Vagina (tissue), 2 donors: ENCODE results near the gene SLC38A9. TPM values are rescaled to one million over a fixed set of nuclear protein-coding genes. Genes with fewer than 3 reads are reported as not detected.

Experiments used
- DNase-seq, 2 donors: peaks; one replicate each; pipeline ENCODE4 v3.0.0-alpha.2; 2017; ENCODE audit errors: extremely low spot score in 2 of 2
- H3K27ac ChIP-seq: fragments of 200-600 bp; sonication (generic); one replicate; pipeline ENCODE4 v1.5.1; 2019
- H3K27me3 ChIP-seq: fragments of 200-600 bp; sonication (generic); one replicate; pipeline ENCODE4 v1.5.1; 2019
- H3K36me3 ChIP-seq, 2 donors: fragments of 200-600 bp; sonication (generic); one replicate each; pipeline ENCODE4 v1.5.1; 2017 to 2019
- H3K4me1 ChIP-seq: fragments of 200-600 bp; sonication (generic); one replicate; pipeline ENCODE4 v1.5.1; 2019
- H3K4me3 ChIP-seq, 2 donors: fragments of 200-600 bp; sonication (generic); 1 replicate in 1 of 2; 2 replicates in 1 of 2; pipeline ENCODE4 v1.5.1; 2016 to 2019
- H3K9me3 ChIP-seq: fragments of 200-600 bp; sonication (generic); one replicate; pipeline ENCODE4 v1.5.1; 2019
- CTCF ChIP-seq, 3 experiments: fragments of 450-650 bp in 2 of 3; fragments of 200-600 bp in 1 of 3; sonication (generic) in 1 of 3; IDR thresholded peaks; one replicate each; pipeline ENCODE4 v1.5.1; 2017 to 2019; ENCODE audit warnings: antibody characterized with exemption in 3 of 3, mild to moderate bottlenecking in 2 of 3, moderate library complexity in 2 of 3
- POLR2A ChIP-seq, 2 donors: fragments of 450-650 bp; IDR thresholded peaks; one replicate each; pipeline ENCODE4 v1.6.1; 2017; ENCODE audit warnings: antibody characterized with exemption in 2 of 2, mild to moderate bottlenecking in 2 of 2, moderate library complexity in 2 of 2
- POLR2AphosphoS5 ChIP-seq, 2 donors: sonication (generic); formaldehyde crosslinking; IDR thresholded peaks; one replicate each; pipeline ENCODE4 v1.9.0; 2017; ENCODE audit warnings: antibody characterized with exemption in 2 of 2, mild to moderate bottlenecking in 2 of 2, low read depth in 1 of 2; ENCODE audit not compliant: insufficient read depth in 1 of 2
- intact Hi-C: fragments of 100-400 bp; cut with DNase I; formaldehyde crosslinking; loops from one replicate; pipeline ENCODE4 v1.15.1; 2023
- total RNA-seq: library from RNA; depleted of rRNA; stranded (reverse); fragments of >200 nt; gene quantifications from one replicate; pipeline ENCODE4 v1.2.3, GENCODE V29; 2016

SLC38A9 gene
- total RNA-seq, 1 donor from 2014 or later = 23.3 TPM

DNA sequence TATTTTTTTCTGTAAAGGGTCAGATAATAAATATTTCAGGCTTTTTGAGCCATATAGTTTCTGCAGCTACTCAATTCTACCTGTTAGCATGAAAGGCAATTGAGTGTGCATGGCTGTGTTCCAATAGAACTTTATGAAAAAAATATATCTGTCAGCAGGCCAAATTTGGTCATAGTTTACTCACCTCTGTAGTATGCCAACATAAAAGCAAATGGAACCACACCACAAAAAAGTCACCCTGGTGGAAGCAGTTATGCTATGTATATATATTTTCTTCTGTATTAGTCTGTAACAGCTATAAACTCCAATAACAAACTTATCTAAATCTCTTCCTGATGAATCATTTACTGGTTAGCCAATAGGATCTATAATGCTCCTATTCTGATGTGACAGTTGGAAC, 3.4 kb downstream of the SLC38A9 start:
- no peak overlapping the region for H3K27ac ChIP-seq
- intact Hi-C loops = no loop called here

DNA sequence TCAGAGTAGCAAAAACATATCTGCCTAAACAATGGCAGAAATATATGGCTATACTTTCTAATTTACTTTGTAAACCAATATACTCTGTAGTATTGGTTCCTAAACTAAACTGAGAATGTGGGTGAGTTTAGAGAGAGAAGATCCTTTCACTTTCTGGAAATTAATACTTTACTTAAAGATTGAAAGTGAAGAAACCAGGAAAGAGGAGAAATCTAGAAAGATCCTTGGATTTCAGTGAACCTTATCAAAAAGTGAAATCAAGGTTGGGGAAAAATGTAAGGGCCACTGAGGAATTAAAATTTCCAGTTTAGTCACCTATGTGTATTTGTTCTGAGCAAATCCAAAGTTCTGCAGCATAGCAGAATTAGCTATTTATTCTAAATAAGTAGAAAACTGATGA, 5.9 kb downstream of the SLC38A9 start:
- TF ChIP-seq CTCF (IDR thresholded peaks at IDR 0.05) (no peak), POLR2A (IDR thresholded peaks at IDR 0.05) (no peak), POLR2AphosphoS5 (IDR thresholded peaks at IDR 0.05; ENCODE audit: insufficient read depth in 1 of 2, low read depth in 1 of 2) (no peak)
- no peaks in the 10 kb centered on the region for H3K36me3 ChIP-seq
- intact Hi-C loops = no loop called here
- H3K4me1 ChIP-seq = peaks cover 5% of the 10 kb centered on the region
- H3K9me3 ChIP-seq = no peaks in the 10 kb centered on the region
- no peak overlapping the region for H3K4me3 ChIP-seq
- DNase-seq = no peak
- H3K27ac ChIP-seq = no peak overlapping the region
- H3K27me3 ChIP-seq = no peaks in the 10 kb centered on the region

More for the DNA sequence above, 3.4 kb downstream of the SLC38A9 start:
- H3K4me3 ChIP-seq = no peak overlapping the region
- H3K36me3 ChIP-seq = no peaks in the 10 kb centered on the region
- DNase-seq = no peak
- peaks cover 17% of the 10 kb centered on the region for H3K4me1 ChIP-seq
- H3K9me3 ChIP-seq = no peaks in the 10 kb centered on the region
- TF ChIP-seq POLR2AphosphoS5 (IDR thresholded peaks at IDR 0.05; ENCODE audit: insufficient read depth in 1 of 2, low read depth in 1 of 2) (no peak), POLR2A (IDR thresholded peaks at IDR 0.05) (no peak), CTCF (IDR thresholded peaks at IDR 0.05) (no peak)
- no peaks in the 10 kb centered on the region for H3K27me3 ChIP-seq

- H3K36me3 ChIP-seq = no peaks in the 10 kb centered on the region
- no peak for TF ChIP-seq POLR2AphosphoS5 (IDR thresholded peaks at IDR 0.05; ENCODE audit: insufficient read depth in 1 of 2, low read depth in 1 of 2)
- TF ChIP-seq POLR2A (IDR thresholded peaks at IDR 0.05) = no peak
- TF ChIP-seq CTCF (IDR thresholded peaks at IDR 0.05) = no peak
- DNase-seq = no peak
- intact Hi-C loops = no loop called here
- H3K4me1 ChIP-seq = no peaks in the 10 kb centered on the region
- H3K27me3 ChIP-seq = no peaks in the 10 kb centered on the region
- H3K9me3 ChIP-seq = no peaks in the 10 kb centered on the region
- H3K4me3 ChIP-seq = no peak overlapping the region
- no peak overlapping the region for H3K27ac ChIP-seq
Observed at GRCh38 chr5:55702598-55703345, 9.4 kb downstream of the SLC38A9 start.

GRCh38 chr5:55701462-55702103, 10.5 kb downstream of the SLC38A9 start:
- Histone ChIP-seq H3K4me3 (no peak overlapping the region), H3K27ac (no peak overlapping the region), H3K36me3 (no peaks in the 10 kb centered on the region), H3K9me3 (no peaks in the 10 kb centered on the region), H3K27me3 (no peaks in the 10 kb centered on the region), H3K4me1 (no peaks in the 10 kb centered on the region)
- intact Hi-C loops = no loop called here
- TF ChIP-seq CTCF (IDR thresholded peaks at IDR 0.05) (no peak), POLR2A (IDR thresholded peaks at IDR 0.05) (no peak), POLR2AphosphoS5 (IDR thresholded peaks at IDR 0.05; ENCODE audit: insufficient read depth in 1 of 2, low read depth in 1 of 2) (no peak)
- DNase-seq = no peak

GRCh38 chr5:55700745-55701144, 11.4 kb downstream of the SLC38A9 start:
- no peak overlapping the region for H3K27ac ChIP-seq
- no peaks in the 10 kb centered on the region for H3K27me3 ChIP-seq
- TF ChIP-seq POLR2A (IDR thresholded peaks at IDR 0.05) (no peak), POLR2AphosphoS5 (IDR thresholded peaks at IDR 0.05; ENCODE audit: insufficient read depth in 1 of 2, low read depth in 1 of 2) (no peak), CTCF (IDR thresholded peaks at IDR 0.05) (no peak)
- H3K4me3 ChIP-seq = no peak overlapping the region
- no peak for DNase-seq
- H3K36me3 ChIP-seq = no peaks in the 10 kb centered on the region
- H3K9me3 ChIP-seq = no peaks in the 10 kb centered on the region
- intact Hi-C loops = no loop called here
- no peaks in the 10 kb centered on the region for H3K4me1 ChIP-seq
